K562 treated with DMSO at 1 percent for 24 hours (cell line): ENCODE results near the gene PRB3. TPM values are rescaled to one million over a fixed set of nuclear protein-coding genes. Genes with fewer than 3 reads are reported as not detected.

Experiments used
- total RNA-seq: library from RNA; unstranded; fragments of 300-600 nt; gene quantifications from 2 replicates; pipeline ENCODE4 v1.2.3, GENCODE V29; 2022; ENCODE audit warnings: low read depth; ENCODE audit not compliant: insufficient read depth

The PRB3 gene
- 0.39 TPM in 1 of 2 replicates, not detected in the other for total RNA-seq

GRCh38 chr12:11269607-11270006, at the start of gene PRB3:
Gene PRB3 (minus strand): TSS chr12:11269707. CDS start chr12:11269669, 38 bp downstream.

GRCh38 chr12:11310336-11310735, 40.8 kb upstream of the PRB3 start, which contains the start of gene PRB4:
Gene PRB4 (minus strand): TSS chr12:11310436. CDS start chr12:11310398, 38 bp downstream.

Other genes starting within 250 kb of the PRB3 start
- not detected in 2 replicates for gene TAS2R19, start 247.1 kb downstream of the PRB3 start, total RNA-seq
- gene TAS2R31, start 238.3 kb downstream of the PRB3 start, total RNA-seq = not detected in 2 replicates
- gene TAS2R46, start 207.4 kb downstream of the PRB3 start, total RNA-seq = not detected in 2 replicates
- not detected in 2 replicates for gene TAS2R43, start 177.4 kb downstream of the PRB3 start, total RNA-seq
- not detected in 2 replicates for gene TAS2R30, start 135.1 kb downstream of the PRB3 start, total RNA-seq
- gene SMIM10L1, start 98.5 kb downstream of the PRB3 start, total RNA-seq = 9.0 and 9.7 TPM in 2 replicates
- not detected in 2 replicates for gene TAS2R42, start 82.8 kb downstream of the PRB3 start, total RNA-seq
- gene PRB4, start 40.7 kb upstream of the PRB3 start, total RNA-seq = not detected in 2 replicates
- not detected in 2 replicates for gene PRB2, start 125.9 kb upstream of the PRB3 start, total RNA-seq